GM21423 (cell line): ENCODE results near the gene SRSF10.
"Not testable (repeated sequence)": the region's sequence is repeated elsewhere in the genome, so short reads cannot be mapped to it uniquely, and the experiment has no call there.

Experiments
- ATAC-seq: cut with Tn5 transposase; IDR thresholded peaks from one replicate; pipeline ENCODE4 v1.9.1; 2021; ENCODE audit warnings: mild to moderate bottlenecking, moderate library complexity; ENCODE audit not compliant: unreplicated experiment

SRSF10 gene

DNA sequence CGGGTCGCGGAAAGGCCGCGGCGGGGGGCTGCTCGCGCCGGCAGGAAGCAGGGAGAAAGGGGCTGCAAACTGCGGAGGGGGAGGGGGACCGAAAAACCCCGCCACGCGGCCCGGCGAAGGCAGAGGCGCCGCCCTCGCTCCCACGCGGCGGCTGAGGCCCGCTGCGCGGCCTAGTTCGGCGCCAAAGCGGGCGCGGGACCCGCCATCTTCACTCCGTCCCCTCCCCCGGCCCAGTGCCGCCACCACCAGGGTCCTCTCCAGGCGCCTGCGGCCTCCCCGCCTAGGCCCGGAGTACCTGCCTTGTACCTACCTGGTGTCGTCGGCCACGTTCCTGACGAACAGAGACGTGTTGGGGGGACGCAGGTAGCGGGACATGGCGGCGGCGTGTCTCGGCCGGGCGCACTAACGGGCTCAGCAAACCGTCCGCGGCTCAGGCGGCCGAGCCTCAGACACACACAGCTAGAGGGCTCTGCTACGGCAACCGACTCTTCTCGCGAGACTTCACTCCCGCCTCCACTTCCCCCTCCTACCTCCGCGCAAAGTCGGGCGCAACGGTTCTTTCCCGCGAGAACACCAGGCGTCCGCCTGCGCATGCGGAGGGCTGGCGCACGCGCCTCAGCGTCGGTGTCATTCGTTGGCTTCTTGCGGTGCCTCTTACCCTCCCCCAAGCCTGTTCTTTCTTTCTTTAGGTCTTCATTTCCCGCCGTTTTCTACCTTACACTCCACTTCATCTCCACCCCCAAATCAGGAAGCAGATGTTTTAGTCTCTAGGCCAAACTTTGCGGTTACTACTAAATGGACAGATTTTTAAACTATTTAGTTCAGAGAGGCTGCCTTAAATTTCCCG, at the start of gene SRSF10:
SRSF10 (minus strand) TSS at position 447 of the 847 bp plus-strand sequence; CDS start at position 375, 72 bp downstream.
- peak; percentile 94 for ATAC-seq

DNA sequence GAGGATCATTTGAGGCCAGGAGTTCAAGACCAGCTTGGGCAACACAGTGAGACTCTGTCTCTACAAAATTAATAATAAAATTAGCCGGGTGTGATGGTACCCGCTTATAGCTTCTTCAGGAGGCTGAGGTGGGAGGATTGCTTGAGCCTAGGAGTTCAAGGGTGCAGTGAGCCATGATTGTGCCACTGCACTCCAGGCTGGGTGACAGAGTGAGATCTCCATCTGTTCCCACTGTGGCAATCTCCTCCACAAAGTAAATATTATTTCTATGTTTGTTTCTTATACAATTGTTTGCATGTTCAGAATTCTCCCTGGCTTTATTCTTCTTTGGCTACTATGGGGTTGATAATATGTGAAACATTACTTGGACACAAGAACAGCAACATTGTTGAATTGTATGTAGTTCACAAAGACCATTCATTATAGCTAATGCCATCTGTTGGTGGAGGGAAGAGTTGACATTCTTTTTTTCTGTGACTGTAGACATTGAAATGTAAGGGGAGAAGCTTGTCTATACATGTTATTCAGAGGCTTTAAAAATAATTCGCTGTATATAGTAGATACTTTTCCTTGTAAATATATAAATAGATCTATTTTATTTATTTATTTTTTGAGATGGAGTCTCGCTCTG, 47.8 kb upstream of the SRSF10 start:
- no peak for ATAC-seq

GRCh38 chr1:24022581-24023361, 42.6 kb upstream of the SRSF10 start:
- ATAC-seq: no peak

DNA sequence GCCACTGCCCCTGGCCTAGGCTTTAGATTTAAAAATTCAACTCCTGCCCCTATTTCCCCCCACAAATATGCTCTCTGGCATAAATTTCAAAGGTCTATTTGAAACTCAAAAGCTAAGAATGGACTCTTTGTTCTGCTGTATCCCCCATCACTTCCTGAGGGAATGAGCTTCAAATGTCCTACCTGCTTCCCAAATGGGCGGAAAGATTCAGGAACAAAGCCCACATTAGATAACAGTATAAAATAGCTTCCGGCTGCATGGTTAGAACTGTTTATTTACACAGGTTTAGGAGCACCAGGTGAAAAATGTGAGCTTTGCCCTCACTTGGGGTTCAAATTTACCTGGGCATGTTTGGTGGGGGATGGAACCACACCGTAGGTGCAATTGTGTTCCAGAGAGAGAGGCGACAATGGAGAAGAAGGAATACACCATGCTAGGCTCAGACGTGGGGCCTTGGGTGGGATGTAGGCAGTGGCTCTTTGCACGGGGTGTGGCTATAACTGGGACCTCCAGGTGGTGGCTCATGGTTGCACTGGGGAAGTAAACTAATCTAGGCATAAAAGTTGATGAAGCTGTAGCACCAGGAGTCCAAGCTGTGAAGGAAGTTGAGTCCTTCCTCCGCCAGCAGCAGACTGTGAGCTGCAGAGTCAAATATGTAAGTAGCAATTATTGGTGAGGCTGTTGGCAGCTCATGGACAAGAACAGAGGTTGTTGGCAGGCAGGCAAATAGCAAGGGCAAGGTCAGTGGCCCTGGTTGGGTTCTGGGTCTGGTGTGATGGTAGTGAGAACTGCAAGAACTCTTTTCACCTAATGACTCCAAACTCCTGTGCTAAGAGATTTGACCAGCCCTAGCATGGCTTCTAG, 41.5 kb upstream of the SRSF10 start:
- ATAC-seq: no peak

DNA sequence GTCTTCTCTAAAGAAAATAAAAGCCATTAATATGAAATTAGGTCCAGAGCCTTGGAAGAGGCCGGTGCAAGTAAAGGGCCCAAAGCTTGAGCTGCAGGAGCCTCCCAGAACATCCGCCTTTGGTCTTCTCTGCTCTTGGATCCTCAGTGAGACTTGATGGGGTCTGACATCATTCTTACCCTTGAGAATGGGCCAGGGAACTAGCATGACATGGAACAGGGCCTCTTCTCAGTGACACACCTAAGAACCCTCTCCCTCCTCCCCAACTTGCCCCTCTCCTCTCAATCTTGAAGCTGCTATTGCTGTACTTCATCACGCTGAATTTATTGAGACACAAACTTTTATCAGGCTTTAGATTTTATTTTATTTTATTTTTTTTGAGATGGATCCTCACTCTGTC, 40.3 kb upstream of the SRSF10 start:
- ATAC-seq: no peak

DNA sequence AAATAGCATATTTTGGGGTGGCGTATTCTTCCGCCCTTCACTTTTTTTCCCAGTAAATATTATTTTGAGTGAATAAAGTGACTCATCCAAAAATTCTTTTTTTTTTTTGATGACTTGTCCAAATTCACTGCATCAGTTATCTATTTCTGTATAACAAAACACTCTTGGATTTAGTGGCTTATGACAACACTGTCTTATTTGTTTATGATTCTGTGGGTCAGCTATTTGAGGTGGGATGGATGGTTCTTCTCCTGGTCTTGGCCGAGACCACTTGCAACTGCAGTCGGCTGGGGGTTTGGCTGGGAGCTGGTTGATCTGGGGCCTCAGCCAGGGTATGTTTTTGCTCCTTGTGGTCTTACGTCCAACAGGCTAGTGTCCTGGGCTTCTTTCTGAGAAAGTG, 39.9 kb upstream of the SRSF10 start:
- ATAC-seq: no peak

- no peak for ATAC-seq
Observed at GRCh38 chr1:24018611-24019580, 38.8 kb upstream of the SRSF10 start.

GRCh38 chr1:24015221-24016210, 35.4 kb upstream of the SRSF10 start:
- ATAC-seq: no peak

GRCh38 chr1:24012878-24013277, 32.8 kb upstream of the SRSF10 start:
- not testable (repeated sequence) for ATAC-seq

GRCh38 chr1:24010650-24011049, 30.5 kb upstream of the SRSF10 start:
- ATAC-seq: no peak

DNA sequence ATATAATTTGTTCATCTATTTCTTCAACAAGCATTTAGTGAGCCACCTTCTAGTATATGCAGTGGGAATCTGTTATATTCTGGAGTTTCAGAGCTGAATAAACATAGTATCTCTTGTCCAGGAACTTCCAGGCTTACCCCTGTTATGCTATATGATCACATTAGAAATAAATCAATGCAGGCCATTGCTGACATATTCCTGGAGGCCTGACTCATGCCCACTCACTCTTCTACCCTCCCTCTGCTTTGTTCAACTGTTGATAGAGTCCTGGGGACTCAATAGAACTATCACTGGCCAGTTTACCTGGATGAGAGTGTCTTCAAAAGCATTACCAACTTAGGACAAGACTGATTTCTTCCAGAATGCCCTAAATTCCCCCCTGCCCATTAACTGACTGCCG, 29.3 kb upstream of the SRSF10 start:
- ATAC-seq: no peak

DNA sequence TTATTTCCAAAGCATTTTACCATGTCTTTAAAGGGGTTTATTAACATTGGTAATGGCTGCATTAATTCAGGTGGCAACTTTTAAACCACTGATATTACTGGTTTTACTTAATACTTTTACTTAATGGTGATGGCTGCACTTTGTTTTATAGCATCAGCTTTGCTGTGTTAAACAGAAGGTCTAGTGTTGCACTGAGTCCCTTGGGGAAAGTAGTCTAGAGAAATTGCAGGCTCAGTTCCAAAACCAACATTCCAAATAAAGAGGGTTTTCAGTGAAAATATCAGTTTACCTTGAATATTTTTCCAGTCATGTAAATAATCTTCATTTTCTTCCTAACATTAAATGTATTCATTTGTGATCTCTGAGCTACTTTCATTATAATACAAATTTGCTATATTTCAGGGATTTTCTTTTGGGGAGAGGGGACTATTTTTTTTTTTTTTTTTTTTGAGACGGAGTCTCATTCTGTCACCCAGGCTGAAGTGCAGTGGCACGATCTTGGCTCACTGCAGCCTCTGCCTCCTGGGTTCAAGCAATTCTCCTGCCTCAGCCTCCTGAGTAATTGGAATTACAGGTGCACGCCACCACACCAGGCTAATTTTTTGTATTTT, 28.6 kb upstream of the SRSF10 start:
- ATAC-seq: not testable (repeated sequence)

GRCh38 chr1:24007079-24007478, 27.0 kb upstream of the SRSF10 start:
- ATAC-seq: no peak

GRCh38 chr1:24005163-24005562, 25.0 kb upstream of the SRSF10 start:
- no peak for ATAC-seq

- ATAC-seq: no peak
Observed at GRCh38 chr1:24004132-24004531, 24.0 kb upstream of the SRSF10 start.

- ATAC-seq: no peak
Observed at GRCh38 chr1:24003331-24003972, 23.3 kb upstream of the SRSF10 start.

DNA sequence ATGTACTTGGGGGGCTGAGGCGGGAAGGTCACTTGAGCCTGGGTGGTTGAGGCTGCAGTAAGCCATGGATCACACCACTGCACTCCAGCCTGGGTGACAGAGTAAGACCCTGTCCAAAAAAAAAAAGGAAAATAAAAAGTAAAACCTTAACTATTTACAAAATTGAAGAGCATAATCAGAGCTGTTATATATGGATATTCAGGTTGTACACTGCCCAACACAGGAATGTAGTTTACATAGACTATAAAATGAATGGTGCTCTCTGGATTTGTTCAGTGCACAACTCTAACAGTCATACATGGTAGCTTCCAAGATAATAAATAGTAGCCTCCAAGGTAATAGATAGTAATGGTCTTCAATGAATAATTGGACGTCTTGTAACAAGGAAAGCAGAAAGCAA, 22.6 kb upstream of the SRSF10 start:
- ATAC-seq: no peak
